Sigmoid colon (tissue), 4 donors: ENCODE results near the gene AHI1.

Experiments used
- EP300 ChIP-seq, 4 donors: sonication (generic); formaldehyde crosslinking; IDR thresholded peaks; one replicate each; pipeline ENCODE4 v1.6.1; 2017; ENCODE audit warnings: antibody characterized with exemption in 4 of 4
- POLR2A ChIP-seq, 2 donors: fragments of 450-650 bp; IDR thresholded peaks; one replicate each; pipeline ENCODE4 v1.6.1; 2016; ENCODE audit warnings: antibody characterized with exemption in 2 of 2, mild to moderate bottlenecking in 2 of 2, moderate library complexity in 2 of 2
- TF ChIP-seq, protein P1 (sequence below), 4 experiments: fragments of 450-650 bp in 3 of 4; fragments of 200-600 bp in 1 of 4; IDR thresholded peaks; one replicate each; pipeline ENCODE4 v1.5.1; 2016 to 2019; ENCODE audit warnings: antibody characterized with exemption in 4 of 4, mild to moderate bottlenecking in 3 of 4, moderate library complexity in 2 of 4

DNA sequence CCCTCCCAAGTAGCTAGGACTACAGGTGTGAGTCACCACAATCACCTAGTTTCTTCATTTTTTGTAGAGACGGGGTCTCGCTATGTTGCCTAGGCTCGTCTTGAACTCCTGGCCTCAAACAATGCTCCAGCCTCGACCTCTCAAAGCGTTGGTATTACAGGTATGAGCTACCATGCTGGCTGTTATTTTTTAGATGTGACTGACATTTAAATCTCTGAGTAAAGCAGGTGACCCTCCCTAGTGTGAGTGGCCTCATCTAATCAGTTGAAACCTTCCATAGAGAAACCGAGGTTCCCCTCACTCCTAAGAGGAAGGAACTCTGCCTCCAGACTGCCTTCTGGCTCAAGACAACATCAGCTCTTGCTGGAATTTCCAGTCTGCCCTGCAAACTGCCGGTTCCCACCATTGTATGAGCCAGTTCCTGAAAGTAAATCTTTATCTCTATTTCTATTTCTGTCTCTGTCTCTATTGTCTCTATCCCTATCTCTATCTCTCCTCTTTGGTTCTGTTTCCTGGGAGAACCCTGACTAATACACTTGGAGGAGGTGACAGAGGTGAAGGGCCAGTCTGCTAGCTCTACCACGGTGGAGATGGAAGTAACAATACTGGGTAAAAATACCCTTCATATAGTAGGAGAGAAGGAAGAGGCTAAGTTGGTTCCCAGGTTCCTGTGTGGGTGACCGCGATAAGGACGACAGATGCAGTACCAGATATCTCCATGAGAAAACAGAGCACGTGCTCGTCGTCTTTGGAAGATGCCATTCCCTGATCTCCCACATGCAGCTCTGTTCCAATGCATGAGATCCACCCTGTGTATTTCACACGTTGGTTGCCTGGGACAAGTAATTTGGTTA lies 235.4 kb downstream of the AHI1 start:
- TF ChIP-seq EP300 (IDR thresholded peaks at IDR 0.05) (no peak), POLR2A (IDR thresholded peaks at IDR 0.05) (no peak)
- TF ChIP-seq, protein P1, sequence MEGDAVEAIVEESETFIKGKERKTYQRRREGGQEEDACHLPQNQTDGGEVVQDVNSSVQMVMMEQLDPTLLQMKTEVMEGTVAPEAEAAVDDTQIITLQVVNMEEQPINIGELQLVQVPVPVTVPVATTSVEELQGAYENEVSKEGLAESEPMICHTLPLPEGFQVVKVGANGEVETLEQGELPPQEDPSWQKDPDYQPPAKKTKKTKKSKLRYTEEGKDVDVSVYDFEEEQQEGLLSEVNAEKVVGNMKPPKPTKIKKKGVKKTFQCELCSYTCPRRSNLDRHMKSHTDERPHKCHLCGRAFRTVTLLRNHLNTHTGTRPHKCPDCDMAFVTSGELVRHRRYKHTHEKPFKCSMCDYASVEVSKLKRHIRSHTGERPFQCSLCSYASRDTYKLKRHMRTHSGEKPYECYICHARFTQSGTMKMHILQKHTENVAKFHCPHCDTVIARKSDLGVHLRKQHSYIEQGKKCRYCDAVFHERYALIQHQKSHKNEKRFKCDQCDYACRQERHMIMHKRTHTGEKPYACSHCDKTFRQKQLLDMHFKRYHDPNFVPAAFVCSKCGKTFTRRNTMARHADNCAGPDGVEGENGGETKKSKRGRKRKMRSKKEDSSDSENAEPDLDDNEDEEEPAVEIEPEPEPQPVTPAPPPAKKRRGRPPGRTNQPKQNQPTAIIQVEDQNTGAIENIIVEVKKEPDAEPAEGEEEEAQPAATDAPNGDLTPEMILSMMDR (IDR thresholded peaks at IDR 0.05), result no peak
